Kidney (tissue), 14 donors: Measurements from ENCODE around the gene KHNYN. TPM values are rescaled to one million over a fixed set of nuclear protein-coding genes. Genes with fewer than 3 reads are reported as not detected.
"Not testable (repeated sequence)": the region's sequence is repeated elsewhere in the genome, so short reads cannot be mapped to it uniquely, and the experiment has no call there.

Experiments
- DNase-seq, 5 donors: peaks; one replicate each; pipeline ENCODE4 v3.0.0-alpha.2; 2013 to 2020
- FAIRE-seq: peaks from 2 replicates; lab custom pipeline; 2012; peaks lifted over from hg19 to GRCh38; lab: Jason Lieb, UNC
- H3K27ac ChIP-seq, 2 donors: one replicate each; pipeline ENCODE4 v1.7.0; 2013; ENCODE audit warnings: low read depth in 2 of 2, low read length in 2 of 2, inconsistent platforms in 1 of 2
- H3K27me3 ChIP-seq: one replicate; pipeline ENCODE4 v1.7.1; 2013; ENCODE audit warnings: low read length, inconsistent platforms; ENCODE audit not compliant: control insufficient read depth, insufficient read depth
- H3K36me3 ChIP-seq, 3 donors: one replicate each; pipeline versions ENCODE4 v1.7.0 to v1.7.1; 2013; ENCODE audit warnings: low read length in 3 of 3, control low read depth in 1 of 3, inconsistent platforms in 1 of 3; ENCODE audit not compliant: insufficient read depth in 3 of 3, control insufficient read depth in 2 of 3
- H3K4me1 ChIP-seq, 3 donors: one replicate each; pipeline versions ENCODE4 v1.7.0 to v1.7.1; 2013; ENCODE audit warnings: low read length in 3 of 3, inconsistent platforms in 1 of 3, low read depth in 1 of 3; ENCODE audit not compliant: control insufficient read depth in 2 of 3, insufficient read depth in 2 of 3
- H3K4me3 ChIP-seq, 3 donors: one replicate each; pipeline versions ENCODE4 v1.7.0 to v1.8.1; 2013; ENCODE audit warnings: low read length in 3 of 3, control low read depth in 1 of 3, inconsistent platforms in 1 of 3
- H3K9ac ChIP-seq, 3 donors: one replicate each; pipeline versions ENCODE4 v1.7.0 to v1.7.1; 2013; ENCODE audit warnings: low read length in 3 of 3, control low read depth in 1 of 3, inconsistent platforms in 1 of 3
- H3K9me3 ChIP-seq, 3 donors: one replicate each; pipeline versions ENCODE4 v1.7.0 to v1.7.1; 2013; ENCODE audit warnings: low read length in 3 of 3, control low read depth in 1 of 3, inconsistent platforms in 1 of 3; ENCODE audit not compliant: control insufficient read depth in 2 of 3, insufficient read depth in 1 of 3
- intact Hi-C: fragments of 100-400 bp; cut with DNase I; formaldehyde crosslinking; loops from one replicate; pipeline ENCODE4 v1.11.1; 2022
- polyA plus RNA-seq: library from polyadenylated mRNA; stranded (reverse); fragments of 350-450 nt; fragmentation: Illumina TruSeq; extraction: RNeasy Lipid Tissue Mini Kit (QIAGEN cat#74804); gene quantifications from one replicate; pipeline ENCODE4 v1.2.3, GENCODE V29; 2014; ENCODE audit warnings: low read depth, low replicate concordance; ENCODE audit not compliant: insufficient read depth
- total RNA-seq: library from RNA; stranded (reverse); fragmentation: NEBNext Ultra II Directional; extraction: Animal tissue kit (Norgen Biotek cat#: 25700); gene quantifications from one replicate; pipeline ENCODE4 v1.2.1, GENCODE V29; 2021
- TF ChIP-seq, protein P1 (sequence below): IDR thresholded peaks from 3 replicates; pipeline ENCODE4 v1.5.1; 2012; ENCODE audit warnings: mild to moderate bottlenecking, moderate library complexity, borderline replicate concordance; ENCODE audit not compliant: insufficient read depth; ENCODE audit errors: extremely low read depth
- donor health status: control.
- donor health status: control.
- donor health status: control.
- donor health status: control.
- donor health status: control.
- donor health status: DM: yes; HTN: yes; CAD: no.
- donor health status: Normal renal cell carcinoma (clear cell type).

Gene KHNYN
- total and polyA plus RNA-seq, 2 donors from 2014 or later, result 9.7 to 53.9 TPM

DNA sequence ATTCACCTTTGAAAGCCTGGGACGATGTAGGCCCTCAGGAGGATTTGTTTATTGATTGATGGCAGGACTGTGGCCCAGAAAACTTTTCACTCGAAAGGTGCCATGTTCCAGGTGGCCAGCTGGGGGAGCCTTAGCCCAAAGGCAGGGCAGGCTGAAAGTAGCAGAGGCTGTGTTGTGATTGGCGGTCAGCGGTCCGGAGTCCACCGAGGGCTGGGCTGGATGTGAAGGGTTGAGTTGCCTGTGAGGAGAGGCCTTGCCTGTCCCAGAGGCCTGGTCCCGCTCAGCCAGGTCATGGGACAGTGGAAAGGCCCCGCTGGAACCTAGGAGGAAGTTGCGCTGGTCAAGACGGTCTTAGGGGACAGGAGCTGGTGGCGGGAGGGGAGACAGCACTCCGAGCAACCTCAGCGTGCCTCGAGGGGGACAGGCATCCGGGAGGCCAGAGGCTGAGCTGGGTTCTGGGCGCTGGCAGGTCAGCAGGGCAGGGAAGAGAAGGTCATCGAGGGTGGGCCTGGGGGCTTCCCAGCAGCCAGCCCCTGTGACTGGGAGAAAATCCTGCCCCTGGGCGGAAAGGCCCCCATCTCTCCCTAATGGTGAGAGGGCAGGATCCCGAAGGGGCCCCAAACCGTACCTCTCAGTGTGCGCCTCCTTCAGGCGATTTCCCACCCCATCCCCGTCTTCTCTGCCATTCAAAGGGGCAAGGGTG is 52.0 kb downstream of the KHNYN start:
- TF ChIP-seq, protein P1, sequence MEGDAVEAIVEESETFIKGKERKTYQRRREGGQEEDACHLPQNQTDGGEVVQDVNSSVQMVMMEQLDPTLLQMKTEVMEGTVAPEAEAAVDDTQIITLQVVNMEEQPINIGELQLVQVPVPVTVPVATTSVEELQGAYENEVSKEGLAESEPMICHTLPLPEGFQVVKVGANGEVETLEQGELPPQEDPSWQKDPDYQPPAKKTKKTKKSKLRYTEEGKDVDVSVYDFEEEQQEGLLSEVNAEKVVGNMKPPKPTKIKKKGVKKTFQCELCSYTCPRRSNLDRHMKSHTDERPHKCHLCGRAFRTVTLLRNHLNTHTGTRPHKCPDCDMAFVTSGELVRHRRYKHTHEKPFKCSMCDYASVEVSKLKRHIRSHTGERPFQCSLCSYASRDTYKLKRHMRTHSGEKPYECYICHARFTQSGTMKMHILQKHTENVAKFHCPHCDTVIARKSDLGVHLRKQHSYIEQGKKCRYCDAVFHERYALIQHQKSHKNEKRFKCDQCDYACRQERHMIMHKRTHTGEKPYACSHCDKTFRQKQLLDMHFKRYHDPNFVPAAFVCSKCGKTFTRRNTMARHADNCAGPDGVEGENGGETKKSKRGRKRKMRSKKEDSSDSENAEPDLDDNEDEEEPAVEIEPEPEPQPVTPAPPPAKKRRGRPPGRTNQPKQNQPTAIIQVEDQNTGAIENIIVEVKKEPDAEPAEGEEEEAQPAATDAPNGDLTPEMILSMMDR, result peak; percentile 54
- Histone ChIP-seq H3K9me3 (no peaks in the 10 kb centered on the region), H3K9ac (no peak overlapping the region), H3K27ac (no peak overlapping the region), H3K4me1 (no peaks in the 10 kb centered on the region), H3K4me3 (no peak overlapping the region), H3K36me3 (no peaks in the 10 kb centered on the region), H3K27me3 (no peaks in the 10 kb centered on the region)
- no peak for FAIRE-seq
- intact Hi-C loops, result no loop called here
- DNase-seq, result peak in 4 of 5 donors; percentile 41 to 52 (median 50)

DNA sequence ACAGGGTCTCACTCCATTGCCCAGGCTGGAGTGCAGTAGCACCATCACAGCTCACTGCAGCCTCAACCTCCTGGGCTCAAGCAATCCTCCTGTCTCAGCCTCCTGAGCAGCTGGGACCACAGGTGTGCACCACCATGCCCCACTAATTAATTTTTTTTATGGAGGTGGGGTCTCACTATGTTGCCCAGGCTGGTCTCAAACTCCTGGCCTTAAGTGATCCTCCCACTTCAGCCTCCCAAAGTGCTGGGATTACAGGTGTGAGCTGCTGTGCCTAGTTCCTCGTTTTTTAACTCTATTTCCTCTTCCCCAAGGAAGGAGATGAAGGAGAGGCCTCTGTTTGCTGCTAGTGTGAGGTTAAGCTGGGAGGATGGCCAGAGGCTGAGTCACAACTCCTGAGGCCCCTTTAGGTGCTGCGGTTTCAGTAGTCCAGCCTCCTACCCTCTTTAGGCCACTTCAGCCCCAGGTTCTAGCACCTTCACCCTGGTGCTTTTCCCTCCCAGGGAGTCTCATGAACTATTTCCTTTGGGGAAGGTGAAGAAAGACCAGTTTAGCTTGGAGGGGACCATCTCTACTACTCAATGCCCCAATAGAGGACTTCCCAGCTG is 53.0 kb downstream of the KHNYN start:
- H3K27ac ChIP-seq, intact Hi-C loops, FAIRE-seq, H3K36me3 ChIP-seq, H3K9ac ChIP-seq, H3K4me1 ChIP-seq, H3K4me3 ChIP-seq, DNase-seq, H3K27me3 ChIP-seq, H3K9me3 ChIP-seq: not testable (repeated sequence)

DNA sequence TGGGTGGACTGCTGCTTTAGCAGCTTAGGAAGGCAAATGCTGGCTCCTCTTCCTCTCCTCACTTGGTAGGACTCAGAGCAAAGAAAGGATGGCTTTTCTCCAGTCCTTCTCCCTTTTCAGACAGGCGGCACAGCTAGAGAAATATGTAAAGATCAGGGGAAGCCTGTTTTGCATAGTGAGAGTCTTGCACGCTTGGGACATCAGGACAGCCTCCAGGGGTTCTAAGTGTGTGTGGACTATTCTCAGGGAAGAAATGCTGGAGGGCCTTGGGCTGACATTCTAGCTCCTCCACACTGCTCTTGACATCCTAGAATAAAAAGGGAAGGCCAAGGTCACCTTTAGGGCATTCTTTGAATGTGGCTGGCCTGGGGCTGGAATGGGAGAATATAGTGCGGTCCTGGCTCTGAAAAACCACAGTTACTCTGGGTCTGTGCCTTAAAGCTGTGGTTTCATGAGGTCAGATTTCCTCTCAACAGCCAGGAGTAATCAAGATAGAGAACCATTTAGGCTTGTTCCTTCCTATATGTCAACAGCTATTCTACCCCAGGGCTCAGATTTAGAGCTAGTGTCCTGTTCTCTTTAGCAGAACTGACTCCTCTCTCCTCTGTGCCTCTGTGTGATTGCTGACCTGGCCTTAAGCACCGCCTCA is 54.0 kb downstream of the KHNYN start:
- Histone ChIP-seq H3K9ac (no peak overlapping the region), H3K9me3 (no peaks in the 10 kb centered on the region), H3K4me3 (no peak overlapping the region), H3K4me1 (no peaks in the 10 kb centered on the region), H3K27ac (no peak overlapping the region), H3K36me3 (no peaks in the 10 kb centered on the region), H3K27me3 (no peaks in the 10 kb centered on the region)
- intact Hi-C loops, result no loop called here
- DNase-seq, result no peak
- no peak for FAIRE-seq
- TF ChIP-seq, protein P1, result no peak

Other genes starting within 250 kb of the KHNYN start
- gene IPO4, start 241.1 kb upstream of the KHNYN start, total RNA-seq, result 49.5 TPM
- gene IPO4, start 241.1 kb upstream of the KHNYN start, polyA plus RNA-seq, result 22.2 TPM
- gene TM9SF1, start 234.5 kb upstream of the KHNYN start, total RNA-seq, result 83.6 TPM
- 41.1 TPM for gene TM9SF1, start 234.5 kb upstream of the KHNYN start, polyA plus RNA-seq
- 0.38 TPM for gene TSSK4, start 224.3 kb upstream of the KHNYN start, total RNA-seq
- not detected for gene TSSK4, start 224.3 kb upstream of the KHNYN start, polyA plus RNA-seq
- 65.1 TPM for gene CHMP4A, start 216.5 kb upstream of the KHNYN start, total RNA-seq
- 72.2 TPM for gene CHMP4A, start 216.5 kb upstream of the KHNYN start, polyA plus RNA-seq
- 22.8 TPM for gene MDP1, start 213.9 kb upstream of the KHNYN start, total RNA-seq
- gene MDP1, start 213.9 kb upstream of the KHNYN start, polyA plus RNA-seq, result 55.4 TPM
- 145 TPM for gene NEDD8, start 197.6 kb upstream of the KHNYN start, total RNA-seq
- gene NEDD8, start 197.6 kb upstream of the KHNYN start, polyA plus RNA-seq, result 439 TPM
- 75.0 TPM for gene GMPR2, start 197.0 kb upstream of the KHNYN start, total RNA-seq
- gene GMPR2, start 197.0 kb upstream of the KHNYN start, polyA plus RNA-seq, result 92.5 TPM
- gene TINF2, start 187.3 kb upstream of the KHNYN start, total RNA-seq, result 99.4 TPM
- 57.0 TPM for gene TINF2, start 187.3 kb upstream of the KHNYN start, polyA plus RNA-seq
- 13.1 TPM for gene TGM1, start 166.8 kb upstream of the KHNYN start, total RNA-seq
- 4.5 TPM for gene TGM1, start 166.8 kb upstream of the KHNYN start, polyA plus RNA-seq
- 33.9 TPM for gene RABGGTA, start 158.4 kb upstream of the KHNYN start, total RNA-seq
- gene RABGGTA, start 158.4 kb upstream of the KHNYN start, polyA plus RNA-seq, result 25.8 TPM
- gene DHRS1, start 130.2 kb upstream of the KHNYN start, total RNA-seq, result 32.7 TPM
- 56.7 TPM for gene DHRS1, start 130.2 kb upstream of the KHNYN start, polyA plus RNA-seq
- 25.7 TPM for gene NOP9, start 130.1 kb upstream of the KHNYN start, total RNA-seq
- gene NOP9, start 130.1 kb upstream of the KHNYN start, polyA plus RNA-seq, result 8.6 TPM
- gene CIDEB, start 122.0 kb upstream of the KHNYN start, total RNA-seq, result 22.4 TPM
- gene CIDEB, start 122.0 kb upstream of the KHNYN start, polyA plus RNA-seq, result 49.7 TPM
- gene LTB4R2, start 119.8 kb upstream of the KHNYN start, total RNA-seq, result 9.2 TPM
- gene LTB4R2, start 119.8 kb upstream of the KHNYN start, polyA plus RNA-seq, result 0.67 TPM
- gene LTB4R, start 118.5 kb upstream of the KHNYN start, total RNA-seq, result 9.3 TPM
- 4.6 TPM for gene LTB4R, start 118.5 kb upstream of the KHNYN start, polyA plus RNA-seq
- 57.5 TPM for gene ADCY4, start 94.9 kb upstream of the KHNYN start, total RNA-seq
- 19.2 TPM for gene ADCY4, start 94.9 kb upstream of the KHNYN start, polyA plus RNA-seq
- gene RIPK3, start 90.0 kb upstream of the KHNYN start, total RNA-seq, result 19.5 TPM
- 5.1 TPM for gene RIPK3, start 90.0 kb upstream of the KHNYN start, polyA plus RNA-seq
- 45.3 TPM for gene NFATC4, start 61.8 kb upstream of the KHNYN start, total RNA-seq
- 38.9 TPM for gene NFATC4, start 61.8 kb upstream of the KHNYN start, polyA plus RNA-seq
- 12.1 TPM for gene NYNRIN, start 31.0 kb upstream of the KHNYN start, total RNA-seq
- 4.4 TPM for gene NYNRIN, start 31.0 kb upstream of the KHNYN start, polyA plus RNA-seq
- 1.3 TPM for gene CBLN3, start 286 bp upstream of the KHNYN start, total RNA-seq
- gene CBLN3, start 286 bp upstream of the KHNYN start, polyA plus RNA-seq, result 2.6 TPM
- 62.3 TPM for gene SDR39U1, start 12.8 kb downstream of the KHNYN start, total RNA-seq
- 97.8 TPM for gene SDR39U1, start 12.8 kb downstream of the KHNYN start, polyA plus RNA-seq
- gene CMA1, start 78.3 kb downstream of the KHNYN start, total RNA-seq, result 2.1 TPM
- gene CMA1, start 78.3 kb downstream of the KHNYN start, polyA plus RNA-seq, result not detected
- gene CTSG, start 146.3 kb downstream of the KHNYN start, total RNA-seq, result 11.9 TPM
- 1.1 TPM for gene CTSG, start 146.3 kb downstream of the KHNYN start, polyA plus RNA-seq
- gene GZMH, start 179.7 kb downstream of the KHNYN start, total RNA-seq, result 0.91 TPM
- gene GZMH, start 179.7 kb downstream of the KHNYN start, polyA plus RNA-seq, result 1.9 TPM
- 1.6 TPM for gene GZMB, start 204.2 kb downstream of the KHNYN start, total RNA-seq
- 0.86 TPM for gene GZMB, start 204.2 kb downstream of the KHNYN start, polyA plus RNA-seq